ENCODE measurements around the gene ZNF689.
"Not testable (repeated sequence)": the region's sequence is repeated elsewhere in the genome, so short reads cannot be mapped to it uniquely, and the experiment has no call there.

The ZNF689 gene

GRCh38 chr16:30609926-30610839 lies at the start of gene ZNF689:
TSS of gene ZNF689 (minus strand) at chr16:30610389. CDS start at chr16:30610041, 348 bp downstream.
- peak; percentile 98 for DNase-seq

- peak; percentile 96 for DNase-seq
These were observed 48.7 kb upstream of the ZNF689 start for GRCh38 chr16:30658731-30659506.

- DNase-seq = peak; percentile 100
These were observed 47.9 kb upstream of the ZNF689 start, which contains the start of gene FBRS for GRCh38 chr16:30657866-30658730. TSS of gene FBRS (plus strand) at chr16:30658431. CDS start at chr16:30659519, 1,088 bp downstream.

GRCh38 chr16:30656974-30657865 lies 47.0 kb upstream of the ZNF689 start:
- DNase-seq = peak; percentile 80

DNA sequence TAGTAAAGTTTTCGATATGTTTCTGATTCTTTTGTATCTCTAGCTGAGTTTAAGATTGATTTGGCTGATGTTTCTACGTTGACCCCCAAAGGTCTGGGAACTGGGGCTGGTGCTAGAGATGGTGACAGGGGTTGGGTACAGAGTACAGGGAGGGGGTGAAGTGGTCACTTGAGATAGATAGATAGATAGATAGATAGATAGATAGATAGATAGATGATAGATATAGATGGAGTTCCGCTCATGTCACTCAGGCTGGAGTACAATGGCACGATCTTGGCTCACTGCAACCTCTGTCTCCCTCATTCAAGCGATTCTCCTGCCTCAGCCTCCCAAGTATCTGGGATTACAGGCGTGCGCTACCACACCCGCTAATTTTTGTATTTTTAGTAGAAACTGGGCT lies 46.2 kb upstream of the ZNF689 start:
- no peak for DNase-seq

DNA sequence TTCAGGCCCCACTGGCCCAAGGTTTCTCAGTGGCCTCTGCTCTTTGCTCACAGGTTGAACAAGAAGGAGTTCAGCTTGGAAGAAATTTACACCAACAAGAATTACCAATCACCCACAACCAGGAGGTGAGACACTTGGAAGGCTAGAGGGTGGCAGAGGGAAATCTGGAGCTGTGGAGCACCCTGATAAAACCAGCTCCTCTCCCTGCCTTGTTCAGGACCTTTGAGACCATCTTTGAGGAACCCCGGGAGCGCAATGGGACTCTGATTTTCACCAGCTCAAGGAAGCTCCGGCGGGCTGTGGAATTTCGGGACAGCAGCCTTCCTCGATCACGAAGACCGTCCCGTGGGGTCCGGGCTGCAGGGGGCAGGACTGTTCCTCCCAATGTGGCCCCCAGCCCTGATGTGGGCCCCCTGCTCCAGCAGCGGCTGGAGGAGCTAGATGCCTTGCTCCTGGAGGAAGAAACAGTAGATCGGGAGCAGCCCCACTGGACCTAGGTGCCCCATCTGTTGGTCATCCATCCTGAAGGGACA lies 45.7 kb upstream of the ZNF689 start:
- DNase-seq = no peak

- no peak for DNase-seq
These were observed 44.7 kb upstream of the ZNF689 start for GRCh38 chr16:30654856-30655255.

DNA sequence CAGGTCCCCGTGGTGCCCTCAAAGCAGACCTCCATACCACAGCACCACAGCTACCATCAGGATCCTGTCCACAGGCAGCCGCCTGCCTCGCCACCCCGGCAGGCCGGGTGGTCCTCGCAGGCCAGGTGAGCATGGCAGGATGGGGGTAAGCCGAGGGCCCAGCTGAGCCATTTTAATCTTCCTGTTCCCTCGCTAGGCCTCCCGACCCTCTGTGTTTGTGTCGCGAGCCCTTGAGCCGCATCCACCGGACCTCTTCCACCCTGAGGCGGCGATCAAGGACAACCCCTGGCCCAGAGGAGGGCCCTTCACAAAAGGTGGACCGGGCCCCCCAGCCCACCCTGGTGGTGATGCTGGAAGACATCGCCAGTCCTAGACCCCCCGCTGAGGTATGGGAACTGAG lies 42.5 kb upstream of the ZNF689 start:
- no peak for DNase-seq

DNA sequence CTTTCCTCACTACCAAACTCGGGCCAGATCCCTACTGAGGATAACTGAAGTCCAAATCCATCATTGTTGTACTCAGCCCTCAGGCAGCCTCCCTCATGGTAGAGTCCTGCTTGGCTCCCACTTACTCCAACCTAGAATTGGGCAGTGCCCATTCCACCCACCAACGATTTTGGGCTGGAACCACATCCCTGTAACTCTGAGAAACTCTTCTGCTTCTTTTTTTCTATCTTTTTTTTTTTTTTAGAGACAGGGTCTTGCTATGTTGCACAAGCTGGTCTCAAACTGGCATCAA lies 41.8 kb upstream of the ZNF689 start:
- no peak for DNase-seq

DNA sequence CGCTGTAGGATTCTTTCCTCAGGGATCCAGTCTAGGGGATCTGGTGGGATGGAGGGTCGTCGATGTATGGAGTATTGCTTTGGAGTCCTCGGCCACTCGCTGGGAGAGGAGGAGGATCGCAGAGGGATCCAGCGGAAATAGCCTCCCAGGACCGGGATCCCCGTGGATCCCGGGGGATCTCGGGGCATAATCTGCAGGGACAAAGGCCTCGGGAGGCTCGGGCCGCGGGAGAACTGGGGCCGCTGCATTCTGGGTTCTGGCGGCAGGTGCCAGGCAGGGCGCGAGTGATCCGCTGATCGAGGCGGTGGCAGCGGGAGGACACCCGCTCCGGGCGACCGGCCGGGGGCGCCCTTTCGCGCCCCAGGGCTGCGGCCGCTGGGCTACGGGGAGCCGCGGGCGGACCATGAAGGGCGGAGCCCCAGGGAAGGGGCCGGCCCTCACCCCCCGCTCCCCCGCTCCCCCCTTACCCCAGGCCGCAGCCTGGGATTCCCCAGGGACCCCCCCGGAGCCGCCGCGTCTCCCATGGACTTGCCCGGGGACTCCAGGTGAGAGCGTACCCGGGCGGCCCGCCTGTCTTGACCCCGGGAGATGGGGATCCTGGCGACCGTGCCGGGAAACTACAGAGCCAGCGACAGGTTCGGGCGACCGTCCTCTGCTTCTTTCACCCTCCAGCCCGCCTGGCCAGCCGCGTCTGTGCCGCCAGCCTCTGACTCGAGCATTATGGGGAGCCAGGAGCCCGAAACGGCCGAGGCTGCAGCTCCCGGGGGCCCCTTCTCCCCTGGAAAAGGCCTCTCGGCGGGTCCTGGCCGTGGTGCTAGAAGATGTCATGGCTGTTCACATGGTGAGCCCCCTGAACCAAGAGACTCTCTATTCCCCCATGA lies 41.2 kb upstream of the ZNF689 start:
- peak; percentile 26 for DNase-seq

DNA sequence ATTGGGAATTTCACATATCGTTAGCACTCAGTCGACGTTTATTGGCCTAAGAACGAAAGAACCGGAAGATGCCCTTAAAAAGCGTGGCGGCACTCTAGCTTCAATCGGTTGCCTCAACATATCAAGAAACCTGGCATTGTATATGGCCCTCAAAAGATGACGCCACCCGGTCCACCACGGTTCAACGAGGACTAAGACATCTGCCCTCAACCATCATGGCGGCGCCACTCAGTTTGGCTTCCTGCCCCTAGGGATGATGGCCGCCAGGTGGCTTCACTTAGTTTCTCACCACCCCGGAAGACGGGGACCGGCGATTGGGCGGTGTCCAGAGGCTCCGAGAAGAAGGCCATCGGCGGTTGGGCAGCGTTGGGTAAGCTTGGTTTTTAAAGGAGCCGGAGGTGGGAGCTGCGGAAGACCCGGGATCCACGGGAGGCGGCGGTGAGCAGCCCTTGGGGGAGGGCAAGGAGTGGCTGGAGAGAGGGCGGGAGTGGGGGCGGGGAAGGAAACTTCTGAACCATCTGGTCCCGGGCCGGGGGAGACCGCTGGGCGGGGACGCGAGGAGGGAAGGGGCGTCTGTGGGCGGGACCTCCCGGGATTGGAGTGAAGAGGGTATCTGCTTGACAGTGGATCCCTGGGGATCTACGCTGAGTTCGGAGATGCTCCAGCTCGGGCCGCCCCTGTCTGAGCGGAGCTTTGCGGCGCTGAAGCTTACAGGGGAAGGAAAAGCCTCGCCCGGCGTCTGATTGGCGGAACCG lies 40.4 kb upstream of the ZNF689 start, which contains the start of gene PRR14:
TSS of gene PRR14 (plus strand) at position 592 of the 755 bp plus-strand sequence. CDS start 686 bp downstream, outside the sequence.
- DNase-seq = peak; percentile 99

DNA sequence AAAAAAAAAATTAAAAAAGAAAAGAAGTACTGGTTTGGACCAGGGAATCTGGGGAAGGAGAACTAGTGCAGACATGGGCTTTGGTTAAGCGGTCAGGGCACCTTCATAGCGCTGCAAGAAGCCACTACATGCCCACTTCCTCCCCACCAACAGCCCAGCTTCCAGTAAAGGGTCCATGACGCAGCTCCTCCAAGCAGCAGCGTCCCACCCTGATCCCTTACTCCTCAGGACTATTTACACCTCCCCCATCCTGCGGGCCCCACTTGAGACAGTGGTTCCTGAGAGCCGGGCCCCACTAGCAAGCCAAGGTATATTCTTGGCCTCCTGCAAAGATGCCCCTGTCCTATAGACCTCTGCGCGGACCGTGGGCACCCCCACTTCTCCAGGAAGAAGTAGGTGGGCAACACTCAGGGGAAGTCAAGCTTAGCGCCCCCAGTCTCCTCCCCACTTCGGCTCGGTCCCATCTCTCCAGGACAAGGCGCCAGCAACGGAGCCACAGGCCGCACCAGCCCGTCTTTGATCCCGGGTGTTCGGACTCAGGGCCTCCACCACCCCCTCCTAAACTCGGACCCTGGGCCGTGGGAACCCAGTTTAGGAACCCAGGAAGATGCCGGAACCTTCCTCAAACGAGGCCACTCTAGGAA lies 39.7 kb upstream of the ZNF689 start:
- no peak for DNase-seq

DNA sequence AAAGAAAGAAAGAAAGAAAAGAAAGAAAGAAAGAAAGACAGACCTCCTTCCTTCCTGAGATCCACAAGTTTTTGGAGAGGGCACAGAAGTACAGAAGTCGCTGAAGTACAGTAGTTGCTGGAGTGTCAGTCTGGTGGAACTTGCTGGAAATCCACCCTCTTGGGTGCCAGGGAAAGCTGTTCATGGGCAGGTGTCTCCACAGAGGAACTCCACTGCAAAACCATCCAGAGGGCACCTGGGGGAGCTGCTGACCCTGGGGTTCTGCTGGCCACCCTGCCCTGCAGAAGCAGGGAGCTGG lies 37.0 kb upstream of the ZNF689 start:
- no peak for DNase-seq

GRCh38 chr16:30645727-30646126 lies 35.5 kb upstream of the ZNF689 start:
- no peak for DNase-seq

DNA sequence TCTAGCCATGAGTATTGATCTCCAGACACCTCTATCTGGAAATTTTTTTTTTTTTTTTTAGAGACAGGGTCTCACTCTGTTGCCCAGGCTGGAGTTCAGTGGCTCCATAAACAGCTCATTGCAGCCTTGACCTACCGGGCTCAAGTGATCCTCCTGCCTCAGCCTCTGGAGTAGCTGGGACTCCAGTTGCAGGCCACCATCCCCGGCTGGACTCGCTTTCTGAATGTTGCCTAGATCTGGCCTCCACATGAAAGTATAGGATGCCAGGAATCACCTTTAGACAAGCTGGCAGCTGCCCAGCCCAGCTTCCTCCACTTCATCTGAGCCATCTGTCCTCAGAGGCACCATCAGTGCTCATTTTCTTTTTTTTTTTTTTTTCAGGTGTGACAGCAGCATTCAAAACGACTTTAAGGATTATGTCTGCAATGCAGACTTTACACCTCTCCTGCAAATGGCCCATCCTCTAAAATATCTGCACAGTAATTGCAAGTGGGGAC lies 34.2 kb upstream of the ZNF689 start:
- DNase-seq = no peak

DNA sequence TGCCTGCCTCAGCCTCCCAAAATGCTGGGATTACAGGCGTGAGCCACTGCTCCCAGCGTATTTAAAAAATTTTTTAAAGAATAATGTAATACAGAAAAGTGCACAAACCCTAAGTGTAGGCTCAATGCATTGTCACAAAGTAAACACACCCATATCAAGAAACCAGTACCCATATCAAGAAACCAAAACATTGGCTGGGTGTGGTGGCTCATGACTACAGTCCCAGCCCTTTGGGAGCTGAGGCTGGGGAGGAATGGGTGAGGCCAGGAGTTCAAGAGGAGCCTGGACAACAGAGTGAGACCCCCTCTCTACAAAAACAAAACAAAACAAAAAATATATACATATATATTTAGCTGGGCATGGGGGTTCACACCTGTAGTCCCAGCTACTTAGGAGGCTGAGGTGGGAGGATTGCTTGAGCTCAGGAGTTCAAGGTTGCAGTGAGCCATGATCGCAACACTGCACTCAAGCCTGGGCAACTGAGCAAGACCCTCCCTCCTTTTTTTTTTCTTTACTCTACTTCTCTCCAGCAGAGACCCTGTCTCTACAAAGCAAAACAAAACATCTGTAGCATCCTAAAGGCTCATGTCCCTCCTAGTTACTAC lies 31.3 kb upstream of the ZNF689 start:
- no peak for DNase-seq

DNA sequence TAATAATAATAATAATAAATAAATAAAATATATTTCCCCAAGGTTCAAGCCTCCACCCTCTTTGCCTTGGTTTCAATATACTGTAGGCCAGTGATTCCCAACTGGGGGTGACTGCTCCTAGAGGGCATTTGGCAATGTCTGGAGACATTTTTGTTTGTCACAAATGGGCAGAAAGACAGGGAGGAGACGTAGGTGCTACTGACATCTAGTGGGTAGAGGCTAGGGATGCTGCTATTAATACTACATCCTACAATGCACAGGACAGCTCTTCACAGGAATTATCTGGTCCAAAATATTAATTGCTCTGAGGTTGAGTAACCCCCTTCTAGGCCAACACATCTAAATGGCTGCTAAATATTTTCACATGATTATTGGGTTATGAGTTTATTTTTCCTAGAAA lies 27.8 kb upstream of the ZNF689 start:
- DNase-seq = peak; percentile 39

- not testable (repeated sequence) for DNase-seq
These were observed 26.9 kb upstream of the ZNF689 start for GRCh38 chr16:30637139-30637538.

- DNase-seq = no peak
These were observed 26.4 kb upstream of the ZNF689 start for GRCh38 chr16:30636599-30636998.

Data from NCI-H1092 (cell line).